ENCODE data around the gene CDKN1A. TPM values are rescaled to one million over a fixed set of nuclear protein-coding genes. Genes with fewer than 3 reads are reported as not detected.
"Not testable (repeated sequence)": the region's sequence is repeated elsewhere in the genome, so short reads cannot be mapped to it uniquely, and the experiment has no call there.

The CDKN1A gene
- polyA plus RNA-seq, 10 donors: 84.2 to 180 (median 118) TPM

DNA sequence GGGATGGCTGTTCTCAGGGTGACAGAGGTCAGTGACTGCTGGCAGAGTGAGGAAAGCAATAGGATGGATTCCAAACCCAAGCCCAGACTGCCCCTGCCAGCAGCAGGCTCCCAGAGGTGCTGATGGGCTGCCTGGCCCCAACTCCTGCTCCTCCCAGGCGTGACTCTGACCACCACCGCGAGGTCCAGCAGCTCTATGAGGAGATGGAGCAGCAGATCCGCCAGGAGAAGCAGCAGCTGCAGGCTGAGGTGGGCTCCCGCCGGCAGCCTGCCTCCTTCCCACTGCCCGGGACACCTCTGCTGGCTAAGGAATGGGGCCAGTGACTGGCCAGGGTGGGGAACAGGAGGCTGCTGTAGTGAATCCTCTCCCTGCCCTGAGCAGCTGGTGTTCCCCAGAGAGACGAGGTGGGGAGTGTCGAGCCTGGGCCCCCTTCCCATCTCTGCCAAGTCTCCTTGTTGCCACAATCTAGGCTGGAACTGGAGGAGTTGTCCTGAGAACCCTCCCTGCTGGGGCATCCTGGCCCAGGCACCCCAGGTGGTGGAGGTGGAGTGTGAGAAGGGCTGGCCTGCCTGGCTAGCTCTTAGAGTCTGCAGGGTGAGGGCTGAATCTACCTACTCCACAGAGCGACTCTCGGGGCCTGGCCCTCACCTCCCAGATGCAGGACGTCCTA, 39.5 kb downstream of the CDKN1A start:
- no peak for DNase-seq

DNA sequence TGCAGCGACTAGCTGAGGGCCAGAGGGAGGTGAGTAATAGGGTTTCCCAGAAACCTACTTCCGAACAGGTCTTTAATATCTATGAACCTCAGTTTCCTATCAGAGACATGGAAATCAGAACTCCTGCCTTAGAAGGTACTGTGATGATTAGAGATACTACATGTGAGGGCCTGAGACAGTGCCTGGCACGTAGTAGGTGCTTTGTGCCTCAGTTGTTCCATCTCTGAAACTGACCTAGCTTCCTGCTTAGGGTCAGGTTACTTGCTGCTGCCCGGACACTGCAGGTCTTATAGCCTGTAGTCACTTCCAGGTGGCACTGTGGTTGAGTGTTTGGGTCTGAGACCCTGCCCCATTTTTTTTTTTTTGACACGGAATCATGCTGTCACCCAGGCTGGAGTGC, 40.0 kb downstream of the CDKN1A start:
- no peak for DNase-seq

- no peak for DNase-seq
Observed at GRCh38 chr6:36719126-36719525, 40.6 kb downstream of the CDKN1A start.

GRCh38 chr6:36720251-36721141, 42.0 kb downstream of the CDKN1A start:
- no peak for DNase-seq

DNA sequence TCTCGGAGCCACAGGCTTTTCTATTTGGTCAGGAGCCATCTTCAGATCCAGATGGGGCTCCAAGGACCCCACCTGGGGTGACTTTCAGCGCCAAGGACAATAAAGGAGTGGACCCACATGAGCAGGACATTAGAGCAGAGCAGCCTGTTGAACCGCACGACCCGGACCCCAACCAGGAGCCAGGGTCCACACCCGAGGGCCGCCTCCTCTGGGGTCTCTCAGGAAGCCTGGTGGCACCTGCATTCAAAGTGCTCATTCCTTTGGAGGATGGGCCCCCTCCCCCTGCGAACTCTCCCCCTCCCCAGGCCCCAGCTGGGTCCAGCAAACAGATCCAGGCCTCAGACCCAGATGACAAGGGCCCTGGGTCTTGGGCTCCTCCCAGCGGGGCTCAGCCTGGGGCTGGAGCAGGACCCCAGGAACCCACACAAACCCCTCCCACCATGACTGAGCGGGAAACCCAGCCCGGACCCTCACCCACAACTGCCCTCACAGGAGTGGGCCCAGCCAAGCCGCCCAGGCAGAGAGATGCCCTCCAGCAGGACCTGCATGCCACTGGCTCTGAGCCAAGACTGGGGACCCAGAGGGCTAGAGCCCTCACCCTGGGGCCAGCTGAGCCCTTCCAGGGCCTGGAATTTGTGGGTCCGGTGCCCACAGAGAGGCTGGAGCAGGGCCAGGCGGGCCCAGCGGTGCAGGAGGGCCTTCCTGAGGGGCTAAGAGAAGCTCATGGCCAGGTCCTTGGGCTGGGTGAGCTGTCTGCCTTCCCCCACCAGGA, 43.0 kb downstream of the CDKN1A start:
- DNase-seq: no peak

DNA sequence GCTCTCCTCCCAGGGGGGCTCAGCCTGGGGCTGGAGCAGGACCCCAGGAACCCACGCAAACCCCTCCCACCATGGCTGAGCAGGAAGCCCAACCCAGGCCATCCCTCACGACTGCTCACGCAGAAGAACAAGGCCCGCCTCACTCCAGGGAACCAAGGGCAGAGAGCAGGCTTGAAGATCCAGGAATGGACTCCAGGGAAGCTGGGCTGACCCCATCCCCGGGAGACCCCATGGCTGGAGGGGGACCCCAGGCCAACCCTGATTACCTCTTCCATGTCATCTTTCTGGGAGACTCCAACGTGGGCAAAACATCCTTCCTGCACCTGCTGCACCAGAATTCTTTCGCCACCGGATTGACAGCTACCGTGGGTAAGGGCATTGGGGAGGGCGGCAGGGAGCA, 43.9 kb downstream of the CDKN1A start:
- DNase-seq: no peak

GRCh38 chr6:36722879-36723278, 44.4 kb downstream of the CDKN1A start:
- DNase-seq: no peak

DNA sequence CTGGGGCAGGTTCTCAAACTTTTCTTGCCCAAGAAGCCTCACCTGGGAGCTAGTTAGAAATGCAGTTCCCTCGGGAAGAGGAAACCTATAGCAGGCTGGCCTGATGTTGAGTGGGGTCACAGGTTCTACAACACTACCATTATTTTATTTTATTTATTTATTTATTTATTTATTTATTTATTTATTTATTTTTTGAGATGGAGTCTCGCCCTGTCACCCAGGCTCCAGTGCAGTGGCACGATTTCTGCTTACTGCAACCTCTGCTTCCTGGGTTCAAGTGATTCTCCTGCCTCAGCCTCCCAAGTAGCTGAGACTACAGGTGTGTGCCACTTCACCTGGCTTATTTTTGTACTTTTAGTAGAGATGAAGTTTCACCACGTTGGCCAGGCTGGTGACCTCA, 45.5 kb downstream of the CDKN1A start:
- not testable (repeated sequence) for DNase-seq

GRCh38 chr6:36724514-36725390, 46.2 kb downstream of the CDKN1A start:
- peak in 2 of 3 donors; percentile 24 to 45 for DNase-seq

DNA sequence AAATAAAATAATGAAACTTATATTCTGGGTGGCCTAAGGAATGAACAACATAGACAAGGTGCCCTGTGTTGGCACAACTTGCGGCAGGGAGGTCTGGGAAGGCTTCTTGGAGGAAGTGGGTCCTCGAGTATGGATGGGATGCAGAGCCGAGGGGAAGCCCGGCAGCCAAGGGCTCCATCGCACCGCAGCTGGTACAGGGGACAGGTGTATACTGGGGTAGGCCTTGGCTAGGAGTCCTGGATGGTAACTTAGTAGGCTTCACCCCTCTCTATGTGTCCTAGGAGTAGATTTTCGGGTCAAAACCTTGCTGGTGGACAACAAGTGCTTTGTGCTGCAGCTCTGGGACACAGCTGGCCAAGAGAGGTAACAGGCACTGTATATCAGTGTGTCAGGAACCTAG, 47.1 kb downstream of the CDKN1A start:
- DNase-seq: no peak

GRCh38 chr6:36727505-36728021, 49.0 kb downstream of the CDKN1A start:
- DNase-seq: no peak

GRCh38 chr6:36728289-36729160, 50.0 kb downstream of the CDKN1A start:
- no peak for DNase-seq

DNA sequence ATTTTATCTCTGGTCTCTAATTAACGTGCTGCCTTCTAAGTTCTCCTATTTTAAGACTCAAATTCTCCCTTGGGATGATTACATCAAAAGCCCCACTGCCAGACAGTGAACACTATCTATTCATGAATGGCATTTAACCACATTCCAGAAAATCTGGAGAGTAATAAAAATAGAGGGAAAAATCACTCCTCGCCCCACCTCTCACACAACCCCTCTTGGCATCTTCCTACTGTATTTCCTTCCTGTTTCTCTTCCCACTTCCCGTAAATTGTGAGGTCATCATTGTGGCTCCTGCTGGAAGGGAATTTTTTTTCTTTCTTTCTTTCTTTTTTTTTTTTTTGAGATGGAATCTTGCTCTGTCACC, 50.6 kb downstream of the CDKN1A start:
- DNase-seq: peak in 1 of 3 donors; percentile 49

DNA sequence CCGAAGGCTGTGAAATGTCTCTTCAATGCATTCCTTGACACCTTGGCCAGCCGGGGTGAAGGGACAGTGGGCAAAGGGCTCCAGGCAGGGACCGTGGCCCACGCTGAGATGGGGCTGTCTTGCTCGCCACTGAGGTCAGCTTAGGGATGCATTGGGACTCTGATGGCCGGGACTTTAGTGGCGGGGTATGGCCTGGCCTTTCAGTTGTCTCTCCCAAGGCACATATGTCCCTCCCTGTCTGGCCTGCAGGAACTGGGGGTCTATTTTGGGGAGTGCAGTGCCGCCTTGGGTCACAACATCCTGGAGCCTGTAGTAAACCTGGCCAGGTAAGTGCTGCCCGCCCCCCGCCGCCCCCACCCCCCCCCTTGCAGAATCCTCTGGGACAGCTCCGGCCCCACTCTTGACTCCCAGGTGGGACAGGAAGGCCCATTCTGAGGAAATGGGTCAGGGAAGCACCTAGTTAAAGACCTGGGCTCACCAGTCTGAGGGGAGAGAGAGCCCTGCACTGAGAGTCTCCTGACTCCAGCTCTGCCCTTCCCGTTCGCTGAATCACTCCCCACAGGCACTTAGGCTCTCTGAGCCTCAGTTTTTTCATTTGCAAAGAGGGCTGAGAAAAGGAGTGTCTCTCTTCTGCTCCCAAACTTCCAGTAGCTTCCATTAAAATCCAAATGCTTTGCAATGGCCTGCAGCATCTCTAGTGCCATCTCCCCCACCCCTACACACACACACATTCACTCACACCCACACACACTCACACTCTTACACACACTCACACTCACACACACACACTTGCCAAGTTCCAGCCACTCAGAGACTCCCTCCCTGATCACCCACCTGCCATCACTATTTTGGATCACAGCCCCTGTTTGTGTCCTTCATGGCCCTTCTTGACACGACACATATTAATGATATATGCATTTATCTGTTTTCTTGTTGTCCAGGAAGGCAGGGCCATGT, 52.2 kb downstream of the CDKN1A start:
- DNase-seq: no peak

GRCh38 chr6:36731622-36732310, 53.3 kb downstream of the CDKN1A start:
- no peak for DNase-seq

GRCh38 chr6:36733300-36733699, 54.8 kb downstream of the CDKN1A start:
- no peak for DNase-seq

- no peak for DNase-seq
Observed at GRCh38 chr6:36734486-36735060, 56.1 kb downstream of the CDKN1A start.

All from muscle of back (tissue), 11 donors.